Naive thymus-derived CD4-positive, alpha-beta T cell (primary cell): Measurements from ENCODE around the gene CLASP1. TPM values are rescaled to one million over a fixed set of nuclear protein-coding genes. Genes with fewer than 3 reads are reported as not detected.

Experiments
- ATAC-seq: fragments of 150-1000 bp; cut with Tn5 transposase; 2 replicates; pipeline ENCODE4 v1.10.0; 2021; ENCODE audit warnings: mild to moderate bottlenecking, moderate library complexity
- CTCF ChIA-PET: fragments of 350-600 bp; sonication (Branson Sonifier 250); formaldehyde crosslinking; loops from one replicate; lab custom pipeline; 2021; ENCODE audit warnings: antibody characterized with exemption; lab: Charles Lee
- POLR2A ChIA-PET: fragments of 350-600 bp; sonication (Branson Sonifier 250); formaldehyde crosslinking; loops from one replicate; lab custom pipeline; 2021; ENCODE audit warnings: antibody characterized with exemption, inconsistent platforms; lab: Charles Lee
- DNase-seq, 9 donors: peaks; one replicate each; pipeline versions ENCODE4 v3.0.0 to v3.0.0-alpha.2; 2020 to 2022; ENCODE audit warnings: mixed read lengths in 1 of 9
- H3K27ac ChIP-seq: one replicate; pipeline ENCODE4 v1.7.0; 2013; ENCODE audit warnings: mild to moderate bottlenecking, low read depth, low read length, moderate library complexity
- H3K27me3 ChIP-seq, 2 donors: one replicate each; pipeline ENCODE4 v1.7.0; 2013; ENCODE audit warnings: low read length in 2 of 2, mild to moderate bottlenecking in 2 of 2, moderate library complexity in 2 of 2; ENCODE audit not compliant: control insufficient read depth in 2 of 2, insufficient read depth in 2 of 2
- H3K36me3 ChIP-seq, 3 experiments: 1 replicate in 2 of 3; 2 replicates in 1 of 3; pipeline ENCODE4 v1.7.0; 2013; ENCODE audit warnings: low read length in 3 of 3, mild to moderate bottlenecking in 3 of 3, moderate library complexity in 1 of 3; ENCODE audit not compliant: insufficient read depth in 3 of 3, control insufficient read depth in 2 of 3
- H3K4me1 ChIP-seq, 2 donors: one replicate each; pipeline ENCODE4 v1.7.0; 2013; ENCODE audit warnings: low read length in 2 of 2, mild to moderate bottlenecking in 2 of 2, moderate library complexity in 1 of 2; ENCODE audit not compliant: control insufficient read depth in 2 of 2, insufficient read depth in 2 of 2
- H3K4me3 ChIP-seq: 2 replicates; pipeline ENCODE4 v1.7.0; 2013; ENCODE audit warnings: mild to moderate bottlenecking, low read length
- H3K9me3 ChIP-seq, 3 experiments: 1 replicate in 2 of 3; 2 replicates in 1 of 3; pipeline ENCODE4 v1.7.0; 2013; ENCODE audit warnings: low read length in 3 of 3; ENCODE audit not compliant: control insufficient read depth in 2 of 3
- H3K27ac Mint-ChIP-seq, 9 donors: one replicate each; pipeline ENCODE4 v1.8.0; 2020 to 2022; ENCODE audit warnings: mixed read lengths in 9 of 9, mild to moderate bottlenecking in 8 of 9, moderate library complexity in 5 of 9, inconsistent platforms in 2 of 9
- H3K27me3 Mint-ChIP-seq, 5 donors: one replicate each; pipeline ENCODE4 v1.8.0; 2021 to 2022; ENCODE audit warnings: mixed read lengths in 5 of 5, mild to moderate bottlenecking in 1 of 5
- H3K36me3 Mint-ChIP-seq, 5 donors: one replicate each; pipeline ENCODE4 v1.8.0; 2020 to 2022; ENCODE audit warnings: mixed read lengths in 5 of 5, mild to moderate bottlenecking in 3 of 5, inconsistent platforms in 1 of 5
- H3K4me1 Mint-ChIP-seq, 7 donors: one replicate each; pipeline ENCODE4 v1.8.0; 2020 to 2022; ENCODE audit warnings: mixed read lengths in 7 of 7, mild to moderate bottlenecking in 3 of 7, inconsistent platforms in 1 of 7
- H3K4me3 Mint-ChIP-seq, 10 donors: one replicate each; pipeline ENCODE4 v1.8.0; 2020 to 2022; ENCODE audit warnings: mild to moderate bottlenecking in 10 of 10, mixed read lengths in 10 of 10, moderate library complexity in 6 of 10, inconsistent platforms in 2 of 10
- H3K9me3 Mint-ChIP-seq, 11 donors: one replicate each; pipeline ENCODE4 v1.8.0; 2020 to 2022; ENCODE audit warnings: mixed read lengths in 11 of 11, mild to moderate bottlenecking in 4 of 11, inconsistent platforms in 1 of 11, moderate library complexity in 1 of 11
- intact Hi-C, 2 donors: fragments of 100-400 bp; cut with micrococcal nuclease; formaldehyde crosslinking; loops; one replicate each; pipeline ENCODE4 v1.15.1; 2023
- polyA plus RNA-seq, 2 donors: library from polyadenylated mRNA; unstranded; fragments of 300-500 nt; fragmentation: Illumina TruSeq; gene quantifications; one replicate each; pipeline ENCODE4 v1.2.3, GENCODE V29; 2021
- total RNA-seq, 6 experiments: library from RNA in 5 of 6; stranded (reverse) in 5 of 6; gene quantifications; 1 replicate in 5 of 6; 2 replicates in 1 of 6; pipeline ENCODE4 v1.2.3 and lab custom pipeline; 2021 to 2026

Gene CLASP1
- total and polyA plus RNA-seq, 7 experiments from 2014 or later, result 13.8 to 76.3 (median 61.6) TPM

DNA sequence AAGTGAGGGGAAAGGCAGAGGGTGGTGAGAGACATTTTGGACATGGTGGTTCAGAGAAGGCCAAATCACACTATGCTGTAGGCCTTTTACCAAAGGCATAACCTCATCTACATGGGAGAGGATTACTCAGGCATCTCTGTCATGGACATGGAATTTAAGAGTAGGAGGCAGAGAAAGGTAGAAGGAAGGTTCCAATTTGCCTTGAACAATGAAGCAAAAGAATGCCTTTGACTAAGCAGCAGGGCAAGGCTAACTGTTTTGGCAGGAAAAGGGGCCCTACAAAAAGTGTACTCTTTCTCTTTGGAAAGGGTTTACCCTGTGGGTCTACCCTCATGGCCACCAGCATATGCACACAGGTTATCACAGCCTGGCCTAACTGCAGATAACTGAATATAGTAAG lies 164.2 kb downstream of the CLASP1 start:
- no peaks in the 10 kb centered on the region for H3K9me3 Mint-ChIP-seq
- H3K4me1 Mint-ChIP-seq, result peaks cover 10 to 53% (median 28%) of the 10 kb centered on the region in 7 donors
- Histone ChIP-seq H3K9me3 (no peaks in the 10 kb centered on the region), H3K36me3 (peaks cover 0 to 12% (median 0%) of the 10 kb centered on the region in 3 experiments), H3K4me1 (peaks cover 2 to 3% of the 10 kb centered on the region in 2 donors), H3K4me3 (no peak overlapping the region), H3K27ac (no peak overlapping the region), H3K27me3 (no peaks in the 10 kb centered on the region)
- no peak overlapping the region for H3K4me3 Mint-ChIP-seq
- ATAC-seq (no peak), DNase-seq (no peak)
- peaks cover 0 to 22% (median 6%) of the 10 kb centered on the region in 5 donors for H3K36me3 Mint-ChIP-seq
- H3K27ac Mint-ChIP-seq, result no peak overlapping the region
- no peaks in the 10 kb centered on the region for H3K27me3 Mint-ChIP-seq
- ChIA-PET POLR2A (no interaction called here), CTCF (no interaction called here)
- intact Hi-C loops, result no loop called here

DNA sequence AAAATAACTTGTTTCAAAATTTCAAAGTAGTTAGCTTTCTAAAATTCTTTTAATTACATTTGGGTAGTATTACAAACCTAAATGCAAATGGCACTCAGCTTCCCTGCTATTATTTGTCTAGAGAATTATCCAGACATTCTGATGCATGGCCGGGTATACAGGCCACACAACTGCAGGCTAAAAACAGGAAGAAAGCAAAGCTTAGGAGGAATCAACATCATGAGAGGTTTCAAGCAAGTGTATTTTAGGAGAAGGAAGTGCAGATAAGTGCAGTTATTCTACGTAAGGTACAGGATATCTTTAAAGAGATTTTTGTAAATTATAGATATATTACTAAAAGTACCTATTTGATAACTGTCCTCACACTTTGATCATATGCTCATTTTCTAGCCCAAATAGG lies 165.4 kb downstream of the CLASP1 start:
- ChIA-PET POLR2A (interaction anchor here (1.0 kb wide), 1 partner anchor 16 kb away, joined by 3 read pairs; no protein-coding TSS in a partner anchor), CTCF (no interaction called here)
- DNase-seq, result no peak
- Mint-ChIP-seq H3K36me3 (peaks cover 0 to 26% (median 6%) of the 10 kb centered on the region in 5 donors), H3K4me1 (peaks cover 15 to 54% (median 27%) of the 10 kb centered on the region in 7 donors), H3K27me3 (no peaks in the 10 kb centered on the region), H3K4me3 (no peak overlapping the region), H3K27ac (no peak overlapping the region), H3K9me3 (no peaks in the 10 kb centered on the region)
- H3K4me1 ChIP-seq, result peaks cover 0 to 2% of the 10 kb centered on the region in 2 donors
- H3K4me3 ChIP-seq, result no peak overlapping the region
- no peak overlapping the region for H3K27ac ChIP-seq
- H3K9me3 ChIP-seq, result no peaks in the 10 kb centered on the region
- peak; percentile 38 for ATAC-seq
- peaks cover 0 to 12% (median 0%) of the 10 kb centered on the region in 3 experiments for H3K36me3 ChIP-seq
- H3K27me3 ChIP-seq, result no peaks in the 10 kb centered on the region
- intact Hi-C loops, result no loop called here

DNA sequence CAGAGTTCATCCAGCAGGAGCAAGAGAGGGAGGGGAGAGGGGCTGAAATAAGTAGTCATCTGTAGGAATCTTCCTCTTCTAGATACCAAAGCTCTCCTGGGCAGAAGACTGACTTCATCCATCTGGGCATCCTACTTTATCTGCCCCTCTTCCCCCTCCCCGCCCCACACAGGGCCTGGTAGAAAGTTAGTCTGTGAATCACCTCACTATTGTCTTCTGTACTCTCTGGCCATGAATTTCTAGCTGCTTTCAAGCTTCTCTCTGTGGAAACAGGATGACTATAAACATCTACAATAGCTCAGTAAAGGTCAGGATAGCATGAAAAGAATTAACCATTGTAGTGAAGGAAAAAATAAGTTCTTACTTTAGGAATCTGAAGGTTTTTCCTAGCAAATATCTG lies 166.2 kb downstream of the CLASP1 start:
- Histone ChIP-seq H3K4me3 (no peak overlapping the region), H3K9me3 (no peaks in the 10 kb centered on the region), H3K27ac (no peak overlapping the region), H3K36me3 (peaks cover 0 to 12% (median 0%) of the 10 kb centered on the region in 3 experiments), H3K27me3 (no peaks in the 10 kb centered on the region), H3K4me1 (no peaks in the 10 kb centered on the region)
- ATAC-seq (no peak), DNase-seq (no peak)
- ChIA-PET CTCF (no interaction called here), POLR2A (no interaction called here)
- H3K9me3 Mint-ChIP-seq, result no peaks in the 10 kb centered on the region
- peaks cover 0 to 26% (median 6%) of the 10 kb centered on the region in 5 donors for H3K36me3 Mint-ChIP-seq
- peaks cover 15 to 55% (median 28%) of the 10 kb centered on the region in 7 donors for H3K4me1 Mint-ChIP-seq
- no peaks in the 10 kb centered on the region for H3K27me3 Mint-ChIP-seq
- peak overlapping the region in 2 of 9 donors; percentile 2 to 9 for H3K27ac Mint-ChIP-seq
- H3K4me3 Mint-ChIP-seq, result no peak overlapping the region
- intact Hi-C loops, result no loop called here

DNA sequence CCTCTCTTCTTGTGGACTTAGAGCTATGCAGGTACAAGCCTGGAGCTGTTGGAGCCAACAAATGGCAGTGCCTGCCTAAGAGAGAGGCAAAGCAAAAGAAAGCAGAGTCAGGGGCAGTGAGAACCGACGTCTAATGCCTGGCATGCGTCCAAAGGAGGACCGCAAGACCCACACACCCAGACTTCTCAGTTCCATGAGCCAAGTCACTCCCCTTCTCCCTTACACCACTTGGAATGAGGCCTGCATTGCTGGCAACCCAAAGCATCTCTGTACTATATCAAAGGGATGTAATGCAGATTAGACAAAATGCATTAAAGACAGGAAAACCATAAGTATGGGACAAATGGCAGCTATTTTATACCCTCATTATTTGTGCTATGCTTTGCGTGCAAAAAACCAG lies 168.4 kb downstream of the CLASP1 start:
- Histone ChIP-seq H3K9me3 (no peaks in the 10 kb centered on the region), H3K27ac (no peak overlapping the region), H3K4me1 (no peaks in the 10 kb centered on the region), H3K27me3 (no peaks in the 10 kb centered on the region), H3K36me3 (peaks cover 0 to 12% (median 0%) of the 10 kb centered on the region in 3 experiments), H3K4me3 (no peak overlapping the region)
- ATAC-seq (no peak), DNase-seq (no peak)
- Mint-ChIP-seq H3K36me3 (peaks cover 0 to 26% (median 6%) of the 10 kb centered on the region in 5 donors), H3K4me3 (no peak overlapping the region), H3K27me3 (no peaks in the 10 kb centered on the region), H3K9me3 (no peaks in the 10 kb centered on the region), H3K27ac (peak overlapping the region in 1 of 9 donors; percentile 11), H3K4me1 (peaks cover 23 to 65% (median 40%) of the 10 kb centered on the region in 7 donors)
- ChIA-PET CTCF (no interaction called here), POLR2A (interaction anchor here (0.7 kb wide), 1 partner anchor 47 kb away, joined by 3 read pairs; no protein-coding TSS in a partner anchor)
- intact Hi-C loops, result no loop called here

DNA sequence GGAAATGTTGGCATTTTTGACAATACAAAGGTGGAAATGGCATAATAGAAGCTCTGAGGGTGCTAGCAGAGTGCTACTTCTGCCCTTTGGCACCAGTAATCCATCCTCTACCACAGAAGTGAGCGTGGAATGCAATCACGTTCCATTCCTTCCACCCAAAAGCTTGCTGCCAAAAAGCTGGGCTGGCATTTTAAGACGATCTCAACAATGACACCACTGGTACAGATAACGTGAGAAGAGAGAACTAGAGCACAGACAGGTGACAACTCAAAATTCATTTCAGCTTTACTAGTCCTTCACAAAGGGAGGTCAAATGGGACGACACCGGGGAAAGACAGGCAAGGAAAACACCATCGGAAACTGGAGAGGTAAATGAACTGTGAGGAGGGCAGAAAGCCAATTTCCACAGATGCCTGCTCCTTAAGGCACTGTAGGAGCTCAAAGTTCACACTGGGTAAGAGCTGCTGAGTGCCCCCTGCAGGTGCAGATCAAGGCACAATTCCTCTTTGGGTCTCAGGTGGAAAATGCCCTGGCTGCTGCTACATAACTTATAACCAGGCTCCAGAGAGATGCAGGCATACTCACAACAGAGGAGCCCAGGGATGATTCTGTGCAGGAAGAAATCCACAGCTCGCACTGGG lies 169.3 kb downstream of the CLASP1 start:
- Histone ChIP-seq H3K27ac (no peak overlapping the region), H3K4me1 (no peaks in the 10 kb centered on the region), H3K27me3 (no peaks in the 10 kb centered on the region), H3K4me3 (no peak overlapping the region), H3K36me3 (peaks cover 0 to 12% (median 0%) of the 10 kb centered on the region in 3 experiments), H3K9me3 (no peaks in the 10 kb centered on the region)
- ATAC-seq (no peak), DNase-seq (no peak)
- POLR2A ChIA-PET, result no interaction called here
- H3K27me3 Mint-ChIP-seq, result no peaks in the 10 kb centered on the region
- no peak overlapping the region for H3K4me3 Mint-ChIP-seq
- CTCF ChIA-PET, result no interaction called here
- H3K27ac Mint-ChIP-seq, result peak overlapping the region in 1 of 9 donors; percentile 55
- H3K4me1 Mint-ChIP-seq, result peaks cover 24 to 66% (median 41%) of the 10 kb centered on the region in 7 donors
- no peaks in the 10 kb centered on the region for H3K9me3 Mint-ChIP-seq
- peaks cover 0 to 25% (median 6%) of the 10 kb centered on the region in 5 donors for H3K36me3 Mint-ChIP-seq
- intact Hi-C loops, result no loop called here

DNA sequence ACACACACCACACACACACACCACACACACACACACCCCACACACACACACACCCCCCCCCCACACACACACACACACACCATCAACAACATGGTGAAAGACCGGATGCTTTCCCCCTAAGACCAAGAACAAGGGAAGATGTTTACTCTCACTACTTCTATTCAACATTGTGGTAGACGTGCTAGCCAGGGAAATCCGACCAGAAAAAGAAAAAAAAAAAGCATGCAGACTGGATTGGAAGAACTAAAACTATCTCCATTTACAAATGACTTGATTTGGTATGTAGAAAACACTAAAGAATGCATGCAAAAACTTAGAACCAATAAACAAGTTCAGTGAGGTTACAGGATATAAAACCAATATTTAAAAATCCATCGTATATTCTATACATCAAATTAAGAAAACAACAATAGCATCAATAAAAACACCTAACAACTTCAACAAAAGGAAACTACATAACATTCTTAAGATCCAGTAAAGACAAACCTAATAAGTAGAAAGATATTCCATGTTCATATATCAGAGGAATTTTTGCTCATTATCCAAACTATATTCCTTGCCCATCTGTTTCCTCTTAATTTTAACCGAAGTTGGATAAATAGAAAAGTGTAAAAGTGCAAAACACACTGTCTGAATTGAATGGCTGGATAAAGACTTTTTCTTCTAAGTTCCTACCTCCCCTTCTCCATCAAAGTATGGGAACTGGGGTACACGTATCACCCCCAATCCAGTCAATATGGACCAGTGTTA lies 170.1 kb downstream of the CLASP1 start:
- POLR2A ChIA-PET, result no interaction called here
- Mint-ChIP-seq H3K36me3 (peaks cover 0 to 20% (median 2%) of the 10 kb centered on the region in 5 donors), H3K9me3 (no peaks in the 10 kb centered on the region), H3K27me3 (no peaks in the 10 kb centered on the region), H3K4me3 (no peak overlapping the region), H3K27ac (peak overlapping the region in 5 of 9 donors; percentile 15 to 76 (median 21)), H3K4me1 (peaks cover 25 to 59% (median 38%) of the 10 kb centered on the region in 7 donors)
- Histone ChIP-seq H3K27me3 (no peaks in the 10 kb centered on the region), H3K4me3 (no peak overlapping the region), H3K27ac (no peak overlapping the region), H3K36me3 (peaks cover 0 to 12% (median 0%) of the 10 kb centered on the region in 3 experiments), H3K4me1 (no peaks in the 10 kb centered on the region), H3K9me3 (no peaks in the 10 kb centered on the region)
- CTCF ChIA-PET, result no interaction called here
- DNase-seq (no peak), ATAC-seq (no peak)
- intact Hi-C loops, result no loop called here
